ENCODE measurements around the gene VARS1.

VARS1 gene

DNA sequence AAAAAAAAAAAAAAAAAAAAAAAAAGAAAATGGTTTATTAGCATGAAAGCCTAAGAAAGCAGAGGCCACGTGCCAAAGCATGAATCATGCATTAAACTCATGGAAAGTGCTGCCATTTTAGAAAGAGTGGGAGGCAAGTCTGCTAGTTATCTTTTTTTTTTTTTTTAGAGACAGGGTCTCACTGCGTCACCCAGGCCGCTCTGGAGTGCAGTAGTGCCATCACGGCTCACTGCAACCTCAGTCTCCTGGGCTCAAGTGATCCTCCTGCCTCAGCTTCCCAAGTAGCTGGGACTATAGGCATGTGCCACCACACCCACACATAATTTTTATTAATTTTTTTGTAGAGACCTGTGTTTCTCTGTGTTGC, 23.6 kb downstream of the VARS1 start:
- DNase-seq (ENCODE audit: low read depth), result no peak

DNA sequence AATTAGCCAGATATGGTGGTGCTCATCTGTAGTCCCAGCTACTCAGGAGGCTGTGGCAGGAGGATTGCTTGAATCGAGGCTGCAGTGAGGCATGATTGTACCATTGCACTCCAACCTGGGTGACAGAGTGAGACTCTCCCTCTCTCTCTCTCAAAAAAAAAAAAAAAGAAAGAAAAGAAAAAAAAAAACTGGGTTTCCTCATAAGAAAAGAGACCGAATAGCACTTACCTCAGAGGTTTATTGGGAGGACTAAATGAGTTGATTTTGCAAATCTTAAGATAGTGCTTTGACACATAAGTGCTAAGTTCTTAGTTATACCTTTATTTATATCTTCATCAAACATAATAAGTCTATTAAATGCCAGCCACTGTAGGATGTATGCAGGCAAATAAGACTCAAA, 24.7 kb downstream of the VARS1 start:
- no peak for DNase-seq (ENCODE audit: low read depth)

DNA sequence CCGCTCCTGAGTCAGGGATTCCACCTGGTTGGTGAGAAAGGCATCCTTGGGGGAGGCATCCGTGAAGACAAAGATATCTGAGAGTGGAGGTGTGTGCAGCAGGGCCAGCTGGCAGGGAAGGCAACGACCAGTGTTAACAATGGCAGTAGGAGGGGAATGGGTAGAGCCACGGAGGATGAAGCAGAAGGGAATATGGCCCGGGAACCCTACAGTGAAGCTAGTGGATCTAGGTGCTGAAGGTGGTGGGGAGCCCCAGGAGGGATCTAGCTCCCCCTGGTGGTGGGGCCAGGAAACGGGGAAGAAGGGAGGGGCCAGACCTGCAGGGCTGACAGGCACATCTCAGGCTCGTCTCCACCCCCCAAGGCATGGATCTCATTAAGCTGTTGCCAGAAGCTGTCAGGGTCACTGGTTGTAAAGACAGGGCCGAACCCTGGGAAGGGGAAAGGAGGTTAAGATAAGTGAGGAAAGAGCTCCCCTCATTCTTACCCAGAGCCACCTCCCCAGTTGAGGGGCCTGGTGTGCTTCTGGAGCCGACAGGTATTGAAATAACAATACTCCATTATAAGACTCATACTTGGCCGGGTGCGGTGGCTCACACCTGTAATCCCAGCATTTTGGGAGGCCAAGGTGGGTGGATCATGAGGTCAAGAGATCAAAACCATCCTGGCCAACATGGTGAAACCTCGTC, 25.7 kb downstream of the VARS1 start:
- peak; percentile 63 for DNase-seq (ENCODE audit: low read depth)

DNA sequence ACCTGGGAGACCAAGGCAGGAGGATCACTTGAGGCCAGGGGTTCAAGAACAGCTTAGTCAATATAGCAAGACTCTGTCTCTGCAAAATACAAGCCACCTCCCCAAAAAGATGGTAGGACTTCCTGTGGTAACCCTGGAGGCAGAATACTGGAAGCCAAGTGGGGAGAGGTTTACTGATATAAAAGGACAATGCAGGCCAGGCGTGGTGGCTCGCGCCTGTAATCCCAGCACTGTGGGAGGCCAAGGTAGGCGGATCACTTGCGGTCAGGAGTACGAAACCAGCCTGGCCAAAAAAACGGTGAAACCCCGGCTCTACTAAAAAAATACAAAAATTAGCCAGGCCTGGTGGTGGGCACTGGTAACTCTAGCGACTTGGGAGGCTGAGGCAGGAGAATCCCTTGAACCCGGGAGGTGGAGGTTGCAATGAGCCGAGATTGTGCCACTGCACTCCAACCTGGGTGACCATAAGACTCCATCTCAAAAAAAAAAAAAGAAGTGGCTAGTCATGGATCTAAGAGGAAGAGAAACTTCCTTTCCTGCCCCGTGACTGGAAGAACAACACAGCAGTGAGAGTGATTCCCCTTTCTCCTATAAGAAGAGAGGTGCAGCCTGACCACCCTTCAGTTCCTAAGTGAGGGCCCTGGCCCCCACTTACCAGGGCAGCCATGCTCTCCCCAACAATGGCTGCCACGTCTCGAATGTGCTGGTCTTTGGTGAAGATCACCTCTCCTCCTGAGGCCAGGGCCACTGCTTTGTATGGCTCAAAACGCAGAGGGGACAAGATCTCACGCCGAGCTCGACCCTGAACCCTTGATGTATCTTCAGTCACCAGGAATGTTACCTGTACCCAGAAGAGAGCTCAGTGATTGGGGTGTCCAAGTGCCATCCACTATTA, 26.9 kb downstream of the VARS1 start:
- DNase-seq (ENCODE audit: low read depth), result no peak

DNA sequence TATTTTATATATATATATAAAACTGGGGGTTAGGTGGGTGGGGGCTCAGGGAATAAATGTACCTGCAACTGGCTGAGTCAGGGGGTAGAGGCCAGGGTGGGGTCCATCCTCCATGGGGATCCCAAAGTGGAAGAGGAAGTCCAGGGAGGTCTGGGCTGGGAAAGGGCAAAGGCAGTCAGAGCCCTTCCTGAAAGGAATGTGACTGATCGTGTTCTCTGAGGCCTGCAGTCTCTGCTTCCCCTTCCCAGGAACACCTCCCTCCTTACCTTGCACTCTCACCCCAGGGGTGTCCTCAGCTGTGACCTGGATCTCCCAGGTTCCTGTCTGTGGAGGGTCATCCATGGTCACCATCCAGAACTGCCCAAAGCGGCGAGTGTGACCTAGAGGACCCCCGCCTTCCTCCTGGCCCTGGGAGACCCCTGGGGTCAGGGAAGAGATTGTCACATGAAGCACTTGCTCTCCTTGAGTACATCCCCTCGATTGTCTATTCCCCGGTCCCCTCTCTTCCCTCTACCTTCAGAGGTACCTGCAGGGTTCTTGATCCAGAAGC, 28.4 kb downstream of the VARS1 start:
- no peak for DNase-seq (ENCODE audit: low read depth)

DNA sequence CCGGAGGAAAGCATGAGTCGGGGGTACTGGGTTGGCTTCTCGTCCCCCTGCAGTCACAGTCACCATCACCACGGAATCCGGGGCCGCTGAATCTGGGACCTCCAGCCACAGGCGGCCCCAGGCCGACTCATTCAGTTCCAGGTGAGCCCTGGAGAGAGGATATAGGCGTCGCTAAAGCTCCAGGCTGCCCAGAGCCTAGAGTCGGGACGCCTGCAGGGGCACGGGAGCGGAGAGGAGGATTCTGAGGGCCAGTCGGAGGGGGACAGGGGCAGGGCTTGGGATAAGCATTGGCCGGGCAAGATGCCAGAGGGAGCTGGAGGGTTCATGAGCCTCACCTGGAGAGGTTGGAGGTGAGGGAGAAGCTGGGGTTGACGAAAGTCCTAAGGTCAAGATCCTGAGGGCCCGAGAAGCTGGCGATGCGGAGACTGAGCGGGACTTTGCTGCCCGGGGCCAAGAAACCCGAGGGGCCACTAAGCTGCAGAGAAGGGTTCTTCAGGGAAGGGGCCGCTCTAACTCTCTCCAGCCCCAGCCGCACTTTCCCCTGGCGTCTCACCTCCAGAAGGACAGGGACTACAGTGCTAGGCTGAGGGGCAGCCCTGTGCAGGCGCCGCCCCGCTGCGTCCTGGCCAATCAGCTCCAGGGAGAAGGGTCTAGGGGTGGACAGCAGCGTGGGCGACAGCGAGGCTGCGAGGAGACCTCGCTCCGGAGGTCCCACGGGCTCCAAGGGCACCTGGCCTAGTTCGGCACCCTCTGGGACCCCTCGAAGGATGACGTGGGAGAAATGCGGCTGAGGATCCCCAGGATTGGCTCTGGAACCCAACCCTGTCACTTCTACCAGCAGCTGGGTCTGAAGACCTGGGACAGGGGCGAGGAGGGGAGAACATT, 29.4 kb downstream of the VARS1 start:
- no peak for DNase-seq (ENCODE audit: low read depth)

DNA sequence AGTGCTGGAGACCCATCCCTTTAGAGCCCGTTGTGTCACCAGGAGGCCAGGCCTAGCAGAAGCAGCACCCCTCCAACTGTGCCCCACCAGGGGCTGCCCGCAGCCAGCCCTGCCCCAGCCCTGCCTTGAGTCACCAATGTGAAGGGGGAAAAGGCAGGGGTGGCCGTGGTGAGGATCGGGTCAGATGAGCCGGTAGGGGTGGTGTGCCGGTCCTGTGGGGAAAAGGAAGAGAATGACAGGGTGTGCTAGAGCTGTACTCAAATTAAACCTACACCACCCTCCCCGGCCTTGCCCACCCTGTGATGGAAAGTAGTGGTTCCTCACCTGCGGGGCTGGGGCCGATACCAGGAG, 30.0 kb downstream of the VARS1 start:
- no peak for DNase-seq (ENCODE audit: low read depth)

DNA sequence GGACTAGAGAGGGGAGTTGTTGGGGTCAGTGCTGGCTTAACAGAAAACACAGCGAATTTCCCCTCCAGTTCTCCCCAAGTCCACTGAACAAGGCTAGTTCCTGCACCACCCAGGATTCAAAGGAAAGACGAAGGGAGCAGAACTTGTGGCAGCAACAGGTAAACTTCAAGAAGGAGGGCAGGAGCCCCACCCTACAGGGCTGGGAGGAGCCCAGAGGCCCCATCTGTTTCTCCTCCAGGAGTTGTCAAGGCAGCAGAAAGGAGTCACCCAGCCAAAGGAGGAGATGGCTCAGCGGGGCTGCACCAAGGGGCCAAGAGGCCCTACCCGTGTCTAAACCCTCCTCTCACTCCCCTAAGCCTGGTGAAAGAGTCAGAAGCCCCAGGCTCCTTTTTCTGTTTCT, 31.4 kb downstream of the VARS1 start:
- DNase-seq (ENCODE audit: low read depth), result no peak

DNA sequence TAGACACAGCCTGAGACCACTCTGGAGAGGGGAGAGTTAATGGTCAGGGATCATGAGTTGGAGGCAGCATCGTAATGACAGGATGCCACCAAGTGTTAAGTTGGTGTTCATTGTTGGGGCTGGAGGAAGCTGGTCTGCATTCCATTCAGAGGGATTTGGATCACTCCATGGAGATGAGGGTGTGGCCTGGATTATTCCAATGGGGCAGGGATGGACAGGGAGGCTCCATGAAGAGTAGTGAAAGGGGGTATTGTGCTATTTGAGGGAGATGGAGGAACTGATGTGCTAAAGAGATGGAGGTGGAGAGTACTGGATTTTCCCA, 32.0 kb downstream of the VARS1 start:
- DNase-seq (ENCODE audit: low read depth), result no peak

DNA sequence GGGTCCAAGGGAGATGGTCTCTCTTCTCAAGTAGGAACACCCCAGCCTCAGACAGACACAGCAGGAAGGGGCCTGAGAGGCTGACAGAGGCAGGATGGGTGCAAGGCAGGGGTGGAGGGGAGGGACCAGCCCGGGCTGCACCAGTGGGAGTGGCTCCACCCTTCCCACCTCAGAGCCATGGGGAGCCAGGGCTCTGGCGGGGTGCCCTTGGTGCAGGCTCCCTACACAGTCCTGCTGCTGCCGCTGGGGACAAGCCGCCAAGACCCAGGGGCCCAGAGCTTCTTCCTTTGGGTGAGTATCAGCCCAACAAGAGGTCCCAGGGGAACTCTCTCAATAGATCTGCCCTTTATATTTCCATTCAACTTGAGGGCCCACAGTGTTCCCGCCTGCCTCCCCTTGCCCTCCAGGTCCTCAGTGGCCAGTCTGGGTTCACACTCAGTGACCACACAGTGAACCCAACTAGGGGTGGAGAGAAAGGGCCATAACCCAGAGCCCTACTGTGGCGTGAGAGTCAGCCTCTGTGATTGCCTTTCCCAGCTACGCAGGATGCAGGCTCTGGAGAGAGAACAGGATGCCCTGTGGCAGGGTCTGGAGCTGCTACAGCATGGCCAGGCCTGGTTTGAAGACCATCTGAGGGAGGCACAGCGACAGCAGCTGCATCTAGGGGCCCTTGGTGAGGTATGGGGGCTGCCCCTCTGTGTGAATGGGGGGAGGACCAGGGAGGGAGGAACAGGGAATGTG, 32.5 kb downstream of the VARS1 start:
- no peak for DNase-seq (ENCODE audit: low read depth)

DNA sequence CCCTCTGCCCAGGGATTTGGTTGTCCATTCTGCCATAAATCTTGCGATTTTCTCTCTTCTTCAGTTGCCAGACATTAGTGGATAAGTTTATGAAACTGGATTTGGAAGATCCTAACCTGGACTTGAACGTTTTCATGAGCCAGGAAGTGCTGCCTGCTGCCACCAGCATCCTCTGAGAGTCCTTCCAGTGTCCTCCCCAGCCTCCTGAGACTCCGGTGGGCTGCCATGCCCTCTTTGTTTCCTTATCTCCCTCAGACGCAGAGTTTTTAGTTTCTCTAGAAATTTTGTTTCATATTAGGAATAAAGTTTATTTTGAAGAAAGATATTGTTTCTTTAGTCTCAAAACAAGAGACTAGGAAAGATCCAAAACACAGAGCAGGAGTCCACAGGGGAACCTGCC, 33.2 kb downstream of the VARS1 start, which contains the start of gene SAPCD1:
SAPCD1 (plus strand) TSS at position 301 of the 400 bp plus-strand sequence. CDS start 399 bp downstream, outside the sequence.
- DNase-seq (ENCODE audit: low read depth), result no peak

DNA sequence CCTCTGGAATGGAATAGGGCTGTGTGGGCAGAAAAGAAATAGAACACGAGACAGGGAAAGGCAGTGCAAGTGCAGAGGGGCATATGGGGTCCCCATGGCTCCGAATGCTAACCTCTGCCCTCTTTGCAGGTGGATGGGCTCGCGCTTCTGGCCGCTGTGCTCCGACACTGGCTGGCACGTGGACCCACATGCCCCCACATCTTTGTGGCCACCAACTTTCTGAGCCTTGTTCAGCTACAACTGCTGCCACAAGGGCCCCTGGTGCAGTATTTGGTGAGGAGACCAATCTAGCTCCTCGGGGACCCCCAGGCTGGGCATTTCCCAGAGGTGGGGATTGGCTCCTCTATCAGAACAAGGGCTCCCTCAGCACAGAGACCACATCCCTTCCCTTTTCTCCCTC, 34.2 kb downstream of the VARS1 start:
- DNase-seq (ENCODE audit: low read depth), result no peak

DNA sequence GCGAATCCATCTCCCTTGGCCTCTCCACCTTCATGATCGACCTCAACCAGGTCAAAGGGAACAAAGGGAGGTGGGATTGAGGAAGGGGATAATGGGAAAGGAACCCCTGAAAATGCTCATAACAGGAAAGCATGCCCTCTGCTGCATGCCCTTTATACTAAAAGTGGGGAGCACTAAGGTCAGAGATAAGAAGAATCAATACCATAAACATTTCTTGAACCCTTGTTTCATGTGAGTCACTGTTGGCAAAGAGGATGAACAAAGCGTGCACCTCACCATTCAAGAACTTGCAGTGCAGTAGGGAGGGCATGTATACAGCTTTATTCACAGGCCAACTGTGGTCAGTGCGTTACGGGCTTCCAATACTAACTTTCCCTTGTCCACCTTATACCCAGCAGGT, 34.8 kb downstream of the VARS1 start:
- no peak for DNase-seq (ENCODE audit: low read depth)

DNA sequence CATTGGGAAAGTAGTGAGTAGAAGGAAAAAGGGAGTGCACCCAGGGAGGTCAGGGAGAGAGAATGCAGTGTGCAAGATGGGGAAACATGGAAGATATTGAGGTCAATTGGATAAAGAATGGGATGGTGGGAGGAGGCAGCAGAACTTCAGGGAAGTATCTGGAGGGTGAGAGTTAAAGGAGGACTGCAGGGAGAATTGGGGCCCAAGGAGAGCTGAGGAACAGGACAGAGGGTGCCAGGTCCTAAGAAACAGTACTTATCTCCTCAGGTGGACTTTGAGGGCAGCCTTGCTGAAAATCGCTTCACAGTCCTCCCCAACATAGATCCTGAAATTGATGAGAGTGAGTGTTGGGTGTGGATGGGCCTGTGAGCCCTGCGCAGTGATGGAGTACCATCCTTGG, 37.3 kb downstream of the VARS1 start:
- no peak for DNase-seq (ENCODE audit: low read depth)

DNA sequence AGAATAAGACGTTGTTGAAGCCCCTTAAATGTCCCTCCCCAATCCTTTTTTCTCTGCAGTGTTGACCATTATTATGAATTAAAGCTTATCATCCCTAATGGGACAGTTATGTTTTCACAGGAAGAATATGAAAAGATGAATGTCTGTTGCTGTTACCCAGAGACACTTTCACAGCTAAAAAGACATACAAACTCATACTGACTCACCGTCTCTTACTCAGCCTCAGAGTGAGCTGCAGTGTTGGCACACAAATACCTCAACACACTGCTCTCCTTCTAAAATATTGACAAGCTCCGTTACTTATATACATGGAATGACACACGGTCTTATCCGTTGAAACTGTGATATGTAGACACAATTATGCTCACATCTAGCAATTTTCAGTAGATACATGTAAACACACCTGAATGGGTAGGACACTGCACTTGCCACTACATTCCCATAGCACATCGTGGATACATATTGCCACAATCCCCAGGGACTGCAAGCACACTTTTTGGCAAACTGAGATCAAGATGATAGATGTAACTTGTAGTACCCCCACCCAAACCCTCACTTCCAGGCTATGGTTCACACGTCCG, 42.7 kb downstream of the VARS1 start:
- no peak for DNase-seq (ENCODE audit: low read depth)

DNA sequence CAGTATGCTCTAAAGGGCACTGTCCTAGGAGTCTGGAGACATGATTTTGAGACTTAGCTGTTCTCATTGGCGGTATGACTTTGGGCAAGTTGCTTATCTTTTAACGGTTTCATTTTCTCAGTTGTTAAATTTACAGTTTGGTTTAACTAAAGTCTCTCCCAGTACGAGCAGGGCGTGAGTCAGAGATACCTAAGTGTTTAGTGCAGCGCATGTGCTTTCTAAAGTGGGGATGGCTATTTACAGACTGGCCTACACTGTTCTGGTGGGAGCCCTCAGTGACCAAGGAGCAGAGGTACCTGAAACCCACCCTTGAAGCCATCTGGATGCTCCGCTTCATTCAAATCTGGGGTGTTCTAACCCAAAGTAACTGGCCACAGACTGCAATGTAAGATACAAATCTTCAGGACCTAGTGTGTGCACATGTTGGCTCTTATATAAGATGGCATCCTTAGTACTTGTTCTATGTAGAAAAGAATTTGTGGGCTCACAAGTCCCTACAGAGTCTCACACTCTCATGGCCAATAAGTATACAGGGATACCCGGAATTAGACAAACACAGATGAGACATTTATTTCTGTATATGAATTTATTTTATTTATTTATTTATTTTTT, 45.0 kb downstream of the VARS1 start:
- no peak for DNase-seq (ENCODE audit: low read depth)

DNA sequence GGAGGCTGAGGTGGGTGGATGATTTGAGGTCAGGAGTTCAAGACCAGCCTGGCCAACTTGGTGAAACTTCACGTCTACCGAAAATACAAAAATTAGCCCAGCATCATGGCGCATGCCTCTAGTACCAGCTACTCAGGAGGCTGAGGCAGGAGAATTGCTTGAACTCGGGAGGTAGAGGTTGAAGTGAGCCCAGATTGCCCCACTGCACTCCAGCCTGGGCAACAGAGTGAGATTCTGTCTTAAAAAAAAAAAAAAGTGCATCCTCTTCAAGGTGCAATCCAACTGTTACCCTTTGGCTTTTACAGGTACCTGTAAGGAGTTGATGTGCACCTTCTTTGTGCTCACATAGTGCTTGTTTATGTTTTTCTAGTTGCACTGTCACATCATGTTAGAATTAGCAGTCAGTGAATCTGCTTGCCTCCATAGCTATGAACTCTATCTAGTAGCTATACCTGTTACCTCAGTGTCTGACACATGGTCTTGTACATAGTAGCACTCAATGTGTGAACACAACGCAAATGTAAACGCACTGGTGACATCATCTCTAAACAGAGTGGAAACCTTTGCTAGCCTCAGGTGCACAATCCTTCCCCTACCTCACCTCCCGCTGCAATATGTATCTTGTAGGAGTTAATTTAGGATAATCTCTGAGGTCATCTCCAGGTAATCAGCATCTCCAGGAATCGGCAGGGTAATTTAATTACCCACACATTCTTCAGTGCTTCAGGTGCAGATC, 46.1 kb downstream of the VARS1 start:
- DNase-seq (ENCODE audit: low read depth), result no peak

All from activated T-helper 1 cell treated with Interleukin-2 at 50 U/mL for 16 hours (primary cell).